IMR-90 (cell line): ENCODE measurements around the gene AMER2. TPM values are rescaled to one million over a fixed set of nuclear protein-coding genes. Genes with fewer than 3 reads are reported as not detected.
A peak's percentile ranks its signal among the peaks of the same experiment; 100 is the strongest.

Experiments used
- ATAC-seq: fragments of 200-7000 bp; cut with Tn5 transposase; 2 replicates; pipeline ENCODE4 v1.9.1; 2020; ENCODE audit warnings: low read depth, mild to moderate bottlenecking, moderate library complexity
- BruUV-seq: library from RNA; stranded (reverse); fragments of 400-500 nt; replicated peaks from 2 replicates; lab custom pipeline; 2021; lab: Mats Ljungman, UMichigan
- CTCF ChIA-PET: fragments of 300-600 bp; formaldehyde crosslinking; extraction: SDS; loops from one replicate; lab custom pipeline; 2021; ENCODE audit warnings: antibody characterized with exemption; lab: Yijun Ruan, JAX
- POLR2A ChIA-PET: fragments of 300-600 bp; sonication (Branson Sonifier 250); formaldehyde crosslinking; loops from one replicate; lab custom pipeline; 2022; ENCODE audit warnings: antibody characterized with exemption; ENCODE audit not compliant: unreplicated experiment; lab: Charles Lee
- DNase-seq: peaks from one replicate; pipeline ENCODE4 v3.0.0; 2013
- H2AFZ ChIP-seq: replicated peaks from 2 replicates; pipeline ENCODE3; 2013; ENCODE audit warnings: low read length, mild to moderate bottlenecking; ENCODE audit not compliant: poor library complexity
- H2AK5ac ChIP-seq: 2 replicates; pipeline ENCODE4 v1.6.1; 2013; ENCODE audit warnings: low read depth, low read length, inconsistent platforms
- H2AK9ac ChIP-seq: replicated peaks from 2 replicates; pipeline ENCODE3; 2013; ENCODE audit warnings: mild to moderate bottlenecking, low read depth, low read length, moderate library complexity; ENCODE audit not compliant: poor library complexity
- H2BK120ac ChIP-seq: 2 replicates; pipeline ENCODE4 v1.6.1; 2013; ENCODE audit warnings: low read depth, low read length, inconsistent platforms
- H2BK15ac ChIP-seq: 3 replicates; pipeline ENCODE4 v1.6.1; 2013; ENCODE audit warnings: low read depth, low read length, inconsistent platforms
- H2BK20ac ChIP-seq: 2 replicates; pipeline ENCODE4 v1.6.1; 2013; ENCODE audit warnings: low read depth, mild to moderate bottlenecking, inconsistent platforms, low read length, moderate library complexity
- H2BK5ac ChIP-seq: 2 replicates; pipeline ENCODE4 v1.6.1; 2013; ENCODE audit warnings: mild to moderate bottlenecking, low read depth, low read length, inconsistent platforms; ENCODE audit not compliant: poor library complexity, severe bottlenecking
- H3K14ac ChIP-seq: replicated peaks from 2 replicates; pipeline ENCODE4 v1.6.1; 2013; ENCODE audit warnings: low read depth, low read length, inconsistent platforms
- H3K18ac ChIP-seq: 2 replicates; pipeline ENCODE4 v1.6.1; 2013; ENCODE audit warnings: low read depth, low read length, control low read depth
- H3K23ac ChIP-seq: 2 replicates; pipeline ENCODE4 v1.6.1; 2013; ENCODE audit warnings: low read depth, low read length, inconsistent platforms
- H3K27ac ChIP-seq: 2 replicates; pipeline ENCODE4 v1.5.1; 2013; ENCODE audit warnings: mild to moderate bottlenecking, control low read depth, low read length; ENCODE audit not compliant: insufficient read depth
- H3K27me3 ChIP-seq: 2 replicates; pipeline ENCODE4 v1.6.1; 2013; ENCODE audit warnings: low read length; ENCODE audit not compliant: control insufficient read depth, insufficient read depth
- H3K36me3 ChIP-seq: 2 replicates; pipeline ENCODE4 v1.6.1; 2013; ENCODE audit warnings: low read length, mixed read lengths; ENCODE audit not compliant: control insufficient read depth, insufficient read depth
- H3K4ac ChIP-seq: 2 replicates; pipeline ENCODE4 v1.6.1; 2013; ENCODE audit warnings: low read depth, low read length, inconsistent platforms
- H3K4me1 ChIP-seq: 2 replicates; pipeline ENCODE4 v1.6.1; 2013; ENCODE audit warnings: low read length, mixed read lengths; ENCODE audit not compliant: control insufficient read depth, insufficient read depth
- H3K4me2 ChIP-seq: 2 replicates; pipeline ENCODE4 v1.6.1; 2013; ENCODE audit warnings: low read depth, mild to moderate bottlenecking, control low read depth, low read length, moderate library complexity
- H3K4me3 ChIP-seq: 2 replicates; pipeline ENCODE4 v1.5.1; 2013; ENCODE audit warnings: low read depth, mild to moderate bottlenecking, control low read depth, low read length, moderate library complexity; ENCODE audit not compliant: insufficient read depth
- H3K56ac ChIP-seq: 2 replicates; pipeline ENCODE4 v1.6.1; 2013; ENCODE audit warnings: low read length, inconsistent platforms; ENCODE audit not compliant: insufficient read depth; ENCODE audit errors: extremely low read depth
- H3K79me1 ChIP-seq, 2 experiments: 2 replicates each; pipeline ENCODE4 v1.6.1; 2013; ENCODE audit warnings: low read length in 2 of 2, inconsistent platforms in 1 of 2, low read depth in 1 of 2
- H3K9ac ChIP-seq: 2 replicates; pipeline ENCODE4 v1.6.1; 2013; ENCODE audit warnings: low read depth, low read length, control low read depth
- H3K9me1 ChIP-seq: 2 replicates; pipeline ENCODE4 v1.6.1; 2013; ENCODE audit warnings: low read length, inconsistent platforms; ENCODE audit not compliant: insufficient read depth
- H3K9me3 ChIP-seq: 2 replicates; pipeline ENCODE4 v1.6.1; 2013; ENCODE audit warnings: low read length; ENCODE audit not compliant: control insufficient read depth, insufficient read depth
- H4K20me1 ChIP-seq: 2 replicates; pipeline ENCODE4 v1.6.1; 2013; ENCODE audit warnings: low read length, inconsistent platforms; ENCODE audit not compliant: insufficient read depth
- H4K5ac ChIP-seq: 2 replicates; pipeline ENCODE4 v1.6.1; 2013; ENCODE audit warnings: mild to moderate bottlenecking, low read depth, low read length, control low read depth
- H4K8ac ChIP-seq, 2 experiments: 2 replicates each; pipeline ENCODE4 v1.6.1; 2013; ENCODE audit warnings: low read depth in 2 of 2, low read length in 2 of 2, control low read depth in 1 of 2, inconsistent platforms in 1 of 2
- H4K91ac ChIP-seq: 2 replicates; pipeline ENCODE4 v1.6.1; 2013; ENCODE audit warnings: low read depth, low read length, inconsistent platforms; ENCODE audit not compliant: insufficient read depth
- BHLHE40 ChIP-seq: fragments of 150-350 bp; IDR thresholded peaks from 2 replicates; pipeline ENCODE4 v1.6.1; 2016; ENCODE audit warnings: mild to moderate bottlenecking, low read depth, low read length
- CEBPB ChIP-seq: IDR thresholded peaks from 2 replicates; pipeline ENCODE4 v1.6.1; 2012; ENCODE audit warnings: low read depth, low read length, improper control_type of control experiment
- CHD1 ChIP-seq: IDR thresholded peaks from 2 replicates; pipeline ENCODE4 v1.6.1; 2012; ENCODE audit warnings: low read depth, low read length, improper control_type of control experiment
- CTCF ChIP-seq: conservative IDR thresholded peaks from 2 replicates; pipeline ENCODE4 v1.5.1; 2012; ENCODE audit warnings: mild to moderate bottlenecking, low read depth, low read length, improper control_type of control experiment
- ELK1 ChIP-seq: fragments of 150-350 bp; IDR thresholded peaks from 2 replicates; pipeline ENCODE4 v1.6.1; 2016; ENCODE audit warnings: low read depth, mild to moderate bottlenecking, low read length, moderate library complexity, borderline replicate concordance
- FOS ChIP-seq: fragments of 150-350 bp; IDR thresholded peaks from 2 replicates; pipeline ENCODE4 v1.6.1; 2016; ENCODE audit warnings: low read depth, low read length
- MAFK ChIP-seq: IDR thresholded peaks from 2 replicates; pipeline ENCODE4 v1.6.1; 2012; ENCODE audit warnings: low read depth, low read length, improper control_type of control experiment
- MAZ ChIP-seq: IDR thresholded peaks from 2 replicates; pipeline ENCODE4 v1.6.1; 2012; ENCODE audit warnings: low read depth, mild to moderate bottlenecking, low read length, improper control_type of control experiment, moderate library complexity, borderline replicate concordance
- MXI1 ChIP-seq: IDR thresholded peaks from 2 replicates; pipeline ENCODE4 v1.6.1; 2012; ENCODE audit warnings: low read depth, mild to moderate bottlenecking, low read length, moderate library complexity, borderline replicate concordance
- NFE2L2 ChIP-seq: fragments of 150-350 bp; IDR thresholded peaks from 2 replicates; pipeline ENCODE4 v1.6.1; 2016; ENCODE audit warnings: low read depth, mild to moderate bottlenecking, low read length
- POLR2A ChIP-seq: IDR thresholded peaks from 2 replicates; pipeline ENCODE4 v1.6.1; 2012; ENCODE audit warnings: mild to moderate bottlenecking, low read depth, low read length
- RAD21 ChIP-seq: IDR thresholded peaks from 2 replicates; pipeline ENCODE4 v1.6.1; 2012; ENCODE audit warnings: low read length, improper control_type of control experiment
- RCOR1 ChIP-seq: IDR thresholded peaks from 2 replicates; pipeline ENCODE4 v1.6.1; 2012; ENCODE audit warnings: mild to moderate bottlenecking, low read length, improper control_type of control experiment; ENCODE audit not compliant: insufficient replicate concordance
- RFX5 ChIP-seq: IDR thresholded peaks from 2 replicates; pipeline ENCODE4 v1.8.0; 2012; ENCODE audit warnings: low read depth, mild to moderate bottlenecking, low read length, moderate library complexity
- SMC3 ChIP-seq: fragments of 150-350 bp; IDR thresholded peaks from 2 replicates; pipeline ENCODE4 v1.6.1; 2016; ENCODE audit warnings: low read depth, mild to moderate bottlenecking, antibody characterized with exemption, low read length, moderate library complexity
- USF2 ChIP-seq: fragments of 150-350 bp; IDR thresholded peaks from 2 replicates; pipeline ENCODE4 v1.6.1; 2017; ENCODE audit warnings: mild to moderate bottlenecking, antibody characterized with exemption, low read length, low read depth
- WGBS, 2 experiments: methylation state at CpG; one replicate each; pipeline versions ENCODE4 v1.1.5 to v1.1.7; 2013; ENCODE audit warnings: missing lambda C conversion rate in 2 of 2; ENCODE audit not compliant: insufficient read length in 1 of 2; ENCODE audit errors: extremely low coverage in 2 of 2; 5-methylcytosine and 5-hydroxymethylcytosine counted together
- dilution Hi-C: fragments of 300-500 bp; cut with HindIII; formaldehyde crosslinking; loops from one replicate; pipeline ENCODE4 v1.14.3; 2018; ENCODE audit warnings: low sequenced_read_pairs; ENCODE audit not compliant: unreplicated experiment
- in situ Hi-C: fragments of 300-500 bp; cut with MboI; formaldehyde crosslinking; loops from 3 replicates; pipeline ENCODE4 v1.14.3; 2019; ENCODE audit warnings: low sequenced_read_pairs, inconsistent platforms, mixed read lengths
- intact Hi-C: fragments of 100-400 bp; cut with micrococcal nuclease; formaldehyde crosslinking; loops from 2 replicates; pipeline ENCODE4 v1.10.0; 2022
- polyA plus RNA-seq, 3 experiments: library from polyadenylated mRNA; depleted of rRNA; stranded (reverse); fragments of >200 nt; gene quantifications; 2 replicates each; pipeline ENCODE4 v1.2.3, GENCODE V29; 2012; ENCODE audit warnings: low replicate concordance in 1 of 3
- total RNA-seq: library from RNA; depleted of rRNA; stranded (reverse); fragments of >200 nt; gene quantifications from 2 replicates; pipeline ENCODE4 v1.2.3, GENCODE V29; 2012

Gene AMER2
- total and polyA plus RNA-seq, 2 of the 4 experiments (the other 2 are of a cell fraction), result not detected

- Histone ChIP-seq H3K9ac (no peak overlapping the region), H2BK20ac (no peak overlapping the region), H3K4ac (no peak overlapping the region), H3K9me1 (no peaks in the 10 kb centered on the region), H3K36me3 (no peaks in the 10 kb centered on the region), H3K4me3 (no peak overlapping the region), H3K79me1 (no peaks in the 10 kb centered on the region), H3K4me2 (no peak overlapping the region), H3K14ac (no peak overlapping the region), H3K27me3 (peaks cover under 1% of the 10 kb centered on the region; the same call in 1 of the 2 replicates), H3K56ac (no peak overlapping the region), H2BK15ac (no peak overlapping the region), H3K9me3 (no peaks in the 10 kb centered on the region), H4K8ac (no peak overlapping the region), H3K18ac (no peak overlapping the region), H3K23ac (no peak overlapping the region), H4K91ac (no peak overlapping the region), H4K5ac (no peak overlapping the region), H2BK5ac (no peak overlapping the region), H3K4me1 (no peaks in the 10 kb centered on the region), H2BK120ac (no peak overlapping the region), H4K20me1 (no peaks in the 10 kb centered on the region), H2AFZ (peak overlapping the region; percentile 0), H2AK9ac (no peak overlapping the region), H3K27ac (no peak overlapping the region), H2AK5ac (no peak overlapping the region)
- CTCF ChIA-PET, result interaction anchor here (0.6 kb wide), 1 partner anchor 90 kb away, joined by 3 read pairs; no protein-coding TSS in a partner anchor
- intact Hi-C loops (no loop called here), dilution Hi-C loops (no loop called here), in situ Hi-C loops (no loop called here)
- WGBS, 2 experiments, result 40% methylated on average over 1 of the region's 2 CpGs; no CpG with 5 or more reads in 1 of the 2 experiments
- POLR2A ChIA-PET, result no interaction called here
- DNase-seq, result no peak
- no peak for ATAC-seq
- no TSS peak for BruUV-seq
- no peak for TF ChIP-seq MAFK
- no peak for TF ChIP-seq NFE2L2
- no peak for TF ChIP-seq USF2
- TF ChIP-seq POLR2A, result no peak
- TF ChIP-seq CEBPB, result no peak
- no peak for TF ChIP-seq CHD1
- TF ChIP-seq SMC3, result no peak
- no peak for TF ChIP-seq BHLHE40
- no peak for TF ChIP-seq MXI1
- TF ChIP-seq ELK1, result no peak
- TF ChIP-seq CTCF, result no peak
- TF ChIP-seq RCOR1, result no peak
- TF ChIP-seq RFX5, result no peak
- no peak for TF ChIP-seq FOS
- TF ChIP-seq MAZ, result no peak
- TF ChIP-seq RAD21, result no peak
Observed at GRCh38 chr13:25213715-25214114, 41.6 kb upstream of the AMER2 start.
